Skin of body (tissue), 2 donors: ENCODE results near the gene ZNF420. TPM values are rescaled to one million over a fixed set of nuclear protein-coding genes. Genes with fewer than 3 reads are reported as not detected.
"Not testable (repeated sequence)": the region's sequence is repeated elsewhere in the genome, so short reads cannot be mapped to it uniquely, and the experiment has no call there.

Experiments used
- DNase-seq: peaks from one replicate; lab custom pipeline; 2025; lab: John Stamatoyannopoulos, UW
- total RNA-seq: library from RNA; depleted of rRNA; stranded (reverse); fragments of >200 nt; gene quantifications from one replicate; pipeline ENCODE4 v1.2.3, GENCODE V29; 2014

Gene ZNF420
- total RNA-seq = 13.4 TPM

- DNase-seq = peak; percentile 95
Measured at GRCh38 chr19:37077934-37078716, at the start of gene ZNF420. Gene ZNF420, plus strand, starts transcription at chr19:37078433. Its CDS starts 10,686 bp downstream, at chr19:37089119.

GRCh38 chr19:37045140-37045539 is 33.1 kb upstream of the ZNF420 start:
- DNase-seq = no peak

GRCh38 chr19:37055330-37055729 is 22.9 kb upstream of the ZNF420 start:
- DNase-seq = no peak

- DNase-seq = no peak
Measured at GRCh38 chr19:37056776-37057175, 21.5 kb upstream of the ZNF420 start.

- no peak for DNase-seq
Measured at GRCh38 chr19:37059142-37059541, 19.1 kb upstream of the ZNF420 start.

GRCh38 chr19:37064886-37065285 is 13.3 kb upstream of the ZNF420 start:
- not testable (repeated sequence) for DNase-seq

GRCh38 chr19:37074111-37074510 is 4.1 kb upstream of the ZNF420 start:
- no peak for DNase-seq

GRCh38 chr19:37074819-37075362 is 3.3 kb upstream of the ZNF420 start:
- no peak for DNase-seq

- DNase-seq = not testable (repeated sequence)
Measured at GRCh38 chr19:37076524-37076923, 1.7 kb upstream of the ZNF420 start.

GRCh38 chr19:37077501-37077933 is 716 bp upstream of the ZNF420 start:
- DNase-seq = peak; percentile 49

- peak; percentile 46 for DNase-seq
Measured at GRCh38 chr19:37078717-37079032, 442 bp downstream of the ZNF420 start.

- DNase-seq = no peak
Measured at GRCh38 chr19:37079238-37079637, 1.0 kb downstream of the ZNF420 start.

- no peak for DNase-seq
Measured at GRCh38 chr19:37082307-37082706, 4.1 kb downstream of the ZNF420 start.

GRCh38 chr19:37087110-37087509 is 8.9 kb downstream of the ZNF420 start:
- DNase-seq = no peak

- no peak for DNase-seq
Measured at GRCh38 chr19:37095859-37096258, 17.6 kb downstream of the ZNF420 start.

GRCh38 chr19:37098570-37098969 is 20.3 kb downstream of the ZNF420 start:
- DNase-seq = no peak

- DNase-seq = not testable (repeated sequence)
Measured at GRCh38 chr19:37104135-37104534, 25.9 kb downstream of the ZNF420 start.

GRCh38 chr19:37111753-37112152 is 33.5 kb downstream of the ZNF420 start:
- DNase-seq = not testable (repeated sequence)

- no peak for DNase-seq
Measured at GRCh38 chr19:37114001-37114400, 35.8 kb downstream of the ZNF420 start.

GRCh38 chr19:37122093-37122492 is 43.9 kb downstream of the ZNF420 start:
- not testable (repeated sequence) for DNase-seq

GRCh38 chr19:37127999-37128820 is 50.0 kb downstream of the ZNF420 start:
- no peak for DNase-seq

GRCh38 chr19:37128821-37129177 is 50.6 kb downstream of the ZNF420 start:
- no peak for DNase-seq
